ENCODE results near the gene TBCCD1.

GRCh38 chr3:186512570-186513302 is 54.4 kb downstream of the TBCCD1 start:
- no peak for TF ChIP-seq CTCF (IDR thresholded peaks at IDR 0.05; ENCODE audit: borderline replicate concordance, extremely low read depth, low read length, poor library complexity, severe bottlenecking)
- no peak for TF ChIP-seq EZH2 (IDR thresholded peaks at IDR 0.05; ENCODE audit: borderline replicate concordance, low read depth, low read length, severe bottlenecking)
